AG09319 (cell line): ENCODE measurements around the gene SBF2.

ENCODE experiments used
- DNase-seq: peaks from one replicate; pipeline ENCODE4 v3.0.0-alpha.2; 2010; ENCODE audit warnings: low read depth; ENCODE audit errors: extremely low read depth
- CTCF ChIP-seq: IDR thresholded peaks from 2 replicates; pipeline ENCODE4 v1.5.1; 2011; ENCODE audit warnings: low read depth, mild to moderate bottlenecking, inconsistent platforms, low read length, moderate library complexity

SBF2 gene

GRCh38 chr11:10317151-10317755, 23.2 kb upstream of the SBF2 start:
- TF ChIP-seq CTCF, result no peak
- no peak for DNase-seq

GRCh38 chr11:10315083-10315482, 21.1 kb upstream of the SBF2 start:
- no peak for TF ChIP-seq CTCF
- no peak for DNase-seq

GRCh38 chr11:10314199-10315072, 20.4 kb upstream of the SBF2 start:
- no peak for TF ChIP-seq CTCF
- no peak for DNase-seq

- no peak for DNase-seq
- TF ChIP-seq CTCF, result no peak
Measured at GRCh38 chr11:10311802-10312201, 17.8 kb upstream of the SBF2 start.

- no peak for DNase-seq
- TF ChIP-seq CTCF, result no peak
Measured at GRCh38 chr11:10310301-10310841, 16.4 kb upstream of the SBF2 start.

GRCh38 chr11:10309163-10310093, 15.4 kb upstream of the SBF2 start:
- no peak for TF ChIP-seq CTCF

More at GRCh38 chr11:10309163-10310093, 15.4 kb upstream of the SBF2 start:
- DNase-seq, result peak; percentile 88
